ENCODE measurements around the gene CDK16.

GRCh38 chrX:47190445-47191269 is 27.8 kb upstream of the CDK16 start:
- no peak for TF ChIP-seq CTCF (IDR thresholded peaks at IDR 0.05)
- TF ChIP-seq EZH2 (IDR thresholded peaks at IDR 0.05; ENCODE audit: borderline replicate concordance, insufficient read depth, low read depth, low read length, poor library complexity, severe bottlenecking): no peak

All from B cell (primary cell).